Natural killer cell (primary cell): Measurements from ENCODE around the gene NCR2. TPM values are rescaled to one million over a fixed set of nuclear protein-coding genes. Genes with fewer than 3 reads are reported as not detected.

Experiments
- ATAC-seq, 3 donors: fragments of 150-1000 bp in 2 of 3; fragments of 200-7000 bp in 1 of 3; cut with Tn5 transposase; 1 replicate in 1 of 3; 2 replicates in 2 of 3; pipeline ENCODE4 v1.10.0; 2021; ENCODE audit warnings: mild to moderate bottlenecking in 2 of 3, moderate library complexity in 2 of 3
- DNase-seq, 2 donors: peaks; one replicate each; pipeline versions ENCODE4 v3.0.0 to v3.0.0-alpha.2; 2013 to 2021; ENCODE audit warnings: mixed read lengths in 1 of 2
- H3K27ac ChIP-seq: one replicate; pipeline ENCODE4 v1.5.1; 2013; ENCODE audit warnings: mild to moderate bottlenecking, low read length
- H3K27me3 ChIP-seq: one replicate; pipeline ENCODE4 v1.6.1; 2013; ENCODE audit warnings: low read length; ENCODE audit not compliant: control insufficient read depth, insufficient read depth
- H3K36me3 ChIP-seq: one replicate; pipeline ENCODE4 v1.6.1; 2013; ENCODE audit warnings: low read length; ENCODE audit not compliant: control insufficient read depth, insufficient read depth
- H3K4me1 ChIP-seq: one replicate; pipeline ENCODE4 v1.6.1; 2013; ENCODE audit warnings: low read length; ENCODE audit not compliant: control insufficient read depth, insufficient read depth
- H3K4me3 ChIP-seq: one replicate; pipeline ENCODE4 v1.5.1; 2013; ENCODE audit warnings: low read length
- H3K9me3 ChIP-seq: one replicate; pipeline ENCODE4 v1.6.1; 2013; ENCODE audit warnings: low read length; ENCODE audit not compliant: control insufficient read depth, insufficient read depth
- H3K27ac Mint-ChIP-seq, 2 donors: one replicate each; pipeline ENCODE4 v1.8.0; 2022; ENCODE audit warnings: mild to moderate bottlenecking in 2 of 2, mixed read lengths in 2 of 2, moderate library complexity in 1 of 2
- H3K27me3 Mint-ChIP-seq, 2 donors: one replicate each; pipeline ENCODE4 v1.8.0; 2022; ENCODE audit warnings: low read depth in 2 of 2, mixed read lengths in 2 of 2
- H3K36me3 Mint-ChIP-seq: one replicate; pipeline ENCODE4 v1.8.0; 2022; ENCODE audit warnings: mixed read lengths
- H3K4me1 Mint-ChIP-seq, 2 donors: one replicate each; pipeline ENCODE4 v1.8.0; 2022; ENCODE audit warnings: mixed read lengths in 2 of 2
- H3K4me3 Mint-ChIP-seq: one replicate; pipeline ENCODE4 v1.8.0; 2022; ENCODE audit warnings: mild to moderate bottlenecking, moderate library complexity, mixed read lengths
- H3K9me3 Mint-ChIP-seq, 2 donors: one replicate each; pipeline ENCODE4 v1.8.0; 2022; ENCODE audit warnings: mixed read lengths in 2 of 2
- CTCF ChIP-seq: fragments of 200-600 bp; IDR thresholded peaks from one replicate; pipeline ENCODE4 v1.8.0; 2022; ENCODE audit warnings: antibody characterized with exemption
- WGBS: methylation state at CpG from one replicate; pipeline ENCODE4 v1.1.7; 2013; ENCODE audit warnings: missing lambda C conversion rate; ENCODE audit not compliant: insufficient coverage; 5-methylcytosine and 5-hydroxymethylcytosine counted together
- intact Hi-C: fragments of 100-400 bp; cut with micrococcal nuclease; formaldehyde crosslinking; loops from one replicate; pipeline ENCODE4 v1.14.2; 2022
- total RNA-seq, 4 donors: library from RNA; stranded (reverse); fragments of 120-200 nt in 1 of 4; gene quantifications; one replicate each; pipeline versions ENCODE4 v1.2.3 to v1.2.4, GENCODE V29; 2013 to 2022

Gene NCR2
- total RNA-seq, 3 donors from 2014 or later (not counting 1 experiment from before 2014, with no cell fraction given): not detected

GRCh38 chr6:41352396-41352795, 17.0 kb downstream of the NCR2 start:
- no peak for ATAC-seq
- WGBS: 20% methylated on average over 3 of the region's 3 CpGs
- Histone ChIP-seq H3K27me3 (peaks cover under 1% of the 10 kb centered on the region), H3K36me3 (no peaks in the 10 kb centered on the region), H3K27ac (no peak overlapping the region), H3K4me1 (no peaks in the 10 kb centered on the region), H3K4me3 (no peak overlapping the region), H3K9me3 (no peaks in the 10 kb centered on the region)
- no peak for TF ChIP-seq CTCF
- intact Hi-C loops: no loop called here
- DNase-seq: no peak
- Mint-ChIP-seq H3K4me3 (no peak overlapping the region), H3K4me1 (no peaks in the 10 kb centered on the region), H3K27ac (no peak overlapping the region), H3K9me3 (no peaks in the 10 kb centered on the region), H3K36me3 (no peaks in the 10 kb centered on the region), H3K27me3 (no peaks in the 10 kb centered on the region)

GRCh38 chr6:41352907-41353306, 17.5 kb downstream of the NCR2 start:
- no peak for TF ChIP-seq CTCF
- no peaks in the 10 kb centered on the region for H3K9me3 Mint-ChIP-seq
- 95% methylated on average over 2 of the region's 3 CpGs for WGBS
- intact Hi-C loops: no loop called here
- H3K4me3 ChIP-seq: no peak overlapping the region
- no peaks in the 10 kb centered on the region for H3K27me3 Mint-ChIP-seq
- H3K4me3 Mint-ChIP-seq: no peak overlapping the region
- no peaks in the 10 kb centered on the region for H3K9me3 ChIP-seq
- H3K27ac Mint-ChIP-seq: no peak overlapping the region
- no peak overlapping the region for H3K27ac ChIP-seq
- no peak for ATAC-seq
- no peaks in the 10 kb centered on the region for H3K36me3 ChIP-seq
- H3K36me3 Mint-ChIP-seq: no peaks in the 10 kb centered on the region
- no peaks in the 10 kb centered on the region for H3K27me3 ChIP-seq
- DNase-seq: no peak
- no peaks in the 10 kb centered on the region for H3K4me1 ChIP-seq
- no peaks in the 10 kb centered on the region for H3K4me1 Mint-ChIP-seq

- H3K4me1 ChIP-seq: no peaks in the 10 kb centered on the region
- no peaks in the 10 kb centered on the region for H3K36me3 ChIP-seq
- DNase-seq: no peak
- WGBS: 95% methylated on average over 3 of the region's 3 CpGs
- Mint-ChIP-seq H3K9me3 (no peaks in the 10 kb centered on the region), H3K36me3 (no peaks in the 10 kb centered on the region), H3K27me3 (no peaks in the 10 kb centered on the region), H3K4me3 (no peak overlapping the region), H3K4me1 (no peaks in the 10 kb centered on the region), H3K27ac (no peak overlapping the region)
- no peaks in the 10 kb centered on the region for H3K27me3 ChIP-seq
- H3K4me3 ChIP-seq: no peak overlapping the region
- no peak for ATAC-seq
- no peaks in the 10 kb centered on the region for H3K9me3 ChIP-seq
- H3K27ac ChIP-seq: no peak overlapping the region
- intact Hi-C loops: no loop called here
- TF ChIP-seq CTCF: no peak
These were observed 17.9 kb downstream of the NCR2 start for GRCh38 chr6:41353333-41353732.

GRCh38 chr6:41355952-41356351, 20.5 kb downstream of the NCR2 start:
- no peaks in the 10 kb centered on the region for H3K27me3 ChIP-seq
- ATAC-seq: no peak
- Mint-ChIP-seq H3K9me3 (peaks cover 5 to 10% of the 10 kb centered on the region in 2 donors), H3K27me3 (no peaks in the 10 kb centered on the region), H3K36me3 (peaks cover 19% of the 10 kb centered on the region), H3K4me1 (no peaks in the 10 kb centered on the region), H3K4me3 (no peak overlapping the region), H3K27ac (no peak overlapping the region)
- no peak for DNase-seq
- H3K27ac ChIP-seq: no peak overlapping the region
- intact Hi-C loops: no loop called here
- no peak overlapping the region for H3K4me3 ChIP-seq
- H3K4me1 ChIP-seq: no peaks in the 10 kb centered on the region
- 64% methylated on average over 4 of the region's 4 CpGs for WGBS
- H3K9me3 ChIP-seq: peaks cover 14% of the 10 kb centered on the region
- TF ChIP-seq CTCF: no peak
- H3K36me3 ChIP-seq: no peaks in the 10 kb centered on the region
